Coronary artery (tissue), 2 donors: Measurements from ENCODE around the gene CRACR2A.

Experiments used
- DNase-seq: peaks from one replicate; pipeline ENCODE4 v3.0.0-alpha.2; 2017; ENCODE audit warnings: low spot score
- H3K27ac ChIP-seq, 2 donors: fragments of 200-600 bp; sonication (generic); one replicate each; pipeline ENCODE4 v1.5.1; 2016 to 2019
- H3K4me3 ChIP-seq: fragments of 200-600 bp; sonication (generic); 2 replicates; pipeline ENCODE4 v1.5.1; 2016; ENCODE audit warnings: mild to moderate bottlenecking, moderate library complexity
- CTCF ChIP-seq: fragments of 200-600 bp; sonication (generic); IDR thresholded peaks from one replicate; pipeline ENCODE4 v1.5.1; 2019; ENCODE audit warnings: antibody characterized with exemption

Gene CRACR2A

GRCh38 chr12:3768911-3769447 is 16.1 kb upstream of the CRACR2A start:
- no peak overlapping the region for H3K4me3 ChIP-seq
- no peak for TF ChIP-seq CTCF
- no peak for DNase-seq
- H3K27ac ChIP-seq: no peak overlapping the region

GRCh38 chr12:3761116-3761735 is 8.3 kb upstream of the CRACR2A start:
- no peak for TF ChIP-seq CTCF
- Histone ChIP-seq H3K4me3 (no peak overlapping the region), H3K27ac (no peak overlapping the region)
- DNase-seq: no peak

- Histone ChIP-seq H3K4me3 (no peak overlapping the region), H3K27ac (no peak overlapping the region)
- no peak for DNase-seq
- no peak for TF ChIP-seq CTCF
These were observed 7.0 kb upstream of the CRACR2A start for GRCh38 chr12:3759878-3760277.

- DNase-seq: no peak
- no peak overlapping the region for H3K27ac ChIP-seq
- no peak overlapping the region for H3K4me3 ChIP-seq
- no peak for TF ChIP-seq CTCF
These were observed 4.4 kb upstream of the CRACR2A start for GRCh38 chr12:3757261-3757660.

GRCh38 chr12:3755898-3756297 is 3.0 kb upstream of the CRACR2A start:
- DNase-seq: no peak
- no peak overlapping the region for H3K27ac ChIP-seq
- no peak for TF ChIP-seq CTCF
- no peak overlapping the region for H3K4me3 ChIP-seq

- TF ChIP-seq CTCF: no peak
- H3K27ac ChIP-seq: peak overlapping the region in 1 of 2 donors; percentile 85
- no peak for DNase-seq
- H3K4me3 ChIP-seq: peak overlapping the region; percentile 77
These were observed 805 bp upstream of the CRACR2A start for GRCh38 chr12:3753544-3754284.
